ENCODE measurements around the gene FUT3.
"Not testable (repeated sequence)": the region's sequence is repeated elsewhere in the genome, so short reads cannot be mapped to it uniquely, and the experiment has no call there.

The FUT3 gene

DNA sequence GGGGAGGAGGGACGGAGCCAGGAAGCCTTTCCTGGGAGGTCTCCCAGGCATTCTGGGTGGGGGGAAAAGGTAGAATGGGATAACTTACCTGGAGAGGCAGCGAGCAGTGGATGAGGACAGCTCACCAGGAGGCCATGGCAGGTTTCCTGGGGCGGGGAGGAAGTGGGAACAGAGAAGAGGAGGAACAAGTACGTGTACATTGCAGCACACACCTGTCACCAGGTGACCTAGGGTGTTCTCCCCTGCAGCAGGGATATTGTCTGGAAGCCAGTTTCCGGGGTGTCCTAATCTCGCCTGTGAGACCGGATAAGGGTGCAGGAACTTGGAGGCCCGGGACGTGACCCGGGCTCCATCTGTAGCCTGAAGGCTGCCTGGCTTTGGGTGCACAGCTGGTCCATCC lies at the start of gene FUT3:
Gene FUT3, minus strand, starts transcription at position 148 of the 400 bp plus-strand sequence.
- no peak for DNase-seq (ENCODE audit: low read depth in 2 of 2)

DNA sequence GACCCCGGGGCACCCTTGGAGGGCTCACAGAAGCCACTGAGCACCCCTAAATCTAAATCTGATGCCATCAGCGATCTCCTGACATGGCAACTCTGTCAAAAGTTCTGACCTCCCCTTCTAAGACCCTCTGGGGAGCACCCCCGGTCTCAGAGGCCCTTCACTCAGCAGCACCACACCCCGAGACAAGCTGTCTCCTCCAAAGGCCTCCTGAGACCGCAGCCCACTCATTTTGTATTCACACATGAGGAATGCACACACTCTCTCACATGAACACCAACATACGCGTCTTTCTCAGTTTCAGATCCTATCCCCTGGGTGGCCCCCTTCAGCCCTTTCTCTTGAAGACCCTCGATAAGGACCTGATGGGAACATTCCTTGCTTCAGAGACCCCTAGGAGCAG lies 49.7 kb upstream of the FUT3 start:
- no peak for DNase-seq (ENCODE audit: low read depth in 2 of 2)

DNA sequence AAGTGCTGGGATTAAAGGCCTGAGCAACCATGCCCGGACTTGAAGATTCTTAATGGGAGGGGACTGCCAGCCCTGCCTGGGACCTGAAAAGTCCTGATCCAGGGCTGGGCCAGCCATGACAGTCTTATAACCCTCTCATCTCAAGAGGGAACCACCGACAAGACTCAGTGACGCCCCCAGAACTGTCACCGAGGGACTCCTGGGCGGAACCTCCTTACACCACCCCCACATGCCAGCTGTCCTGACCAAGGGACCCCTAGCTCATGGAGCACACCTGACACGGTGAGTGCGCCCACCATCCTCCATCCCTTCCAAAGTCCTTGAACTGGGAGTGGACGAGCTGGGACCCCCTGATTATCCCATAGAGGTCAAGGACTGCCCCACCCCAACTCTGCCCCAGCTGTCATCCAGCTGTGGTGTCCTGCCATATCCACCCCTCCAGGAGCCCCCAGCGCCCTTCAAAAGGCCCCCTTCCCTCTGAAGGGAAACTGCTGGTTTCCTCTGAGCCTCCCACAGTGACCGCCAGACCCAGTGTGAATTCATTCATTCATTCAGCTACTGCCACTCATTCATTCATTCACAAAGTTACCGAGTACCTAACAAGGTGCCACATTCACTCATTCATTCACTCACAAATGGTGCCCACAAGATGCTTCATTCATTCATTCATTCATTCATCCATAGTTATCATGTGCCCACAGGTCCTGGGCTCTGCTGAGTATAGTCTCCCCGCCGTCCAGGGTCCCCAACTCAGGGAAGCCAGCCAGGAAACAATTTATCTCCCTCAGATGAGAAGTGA lies 48.7 kb upstream of the FUT3 start:
- DNase-seq (ENCODE audit: low read depth in 2 of 2) = no peak

DNA sequence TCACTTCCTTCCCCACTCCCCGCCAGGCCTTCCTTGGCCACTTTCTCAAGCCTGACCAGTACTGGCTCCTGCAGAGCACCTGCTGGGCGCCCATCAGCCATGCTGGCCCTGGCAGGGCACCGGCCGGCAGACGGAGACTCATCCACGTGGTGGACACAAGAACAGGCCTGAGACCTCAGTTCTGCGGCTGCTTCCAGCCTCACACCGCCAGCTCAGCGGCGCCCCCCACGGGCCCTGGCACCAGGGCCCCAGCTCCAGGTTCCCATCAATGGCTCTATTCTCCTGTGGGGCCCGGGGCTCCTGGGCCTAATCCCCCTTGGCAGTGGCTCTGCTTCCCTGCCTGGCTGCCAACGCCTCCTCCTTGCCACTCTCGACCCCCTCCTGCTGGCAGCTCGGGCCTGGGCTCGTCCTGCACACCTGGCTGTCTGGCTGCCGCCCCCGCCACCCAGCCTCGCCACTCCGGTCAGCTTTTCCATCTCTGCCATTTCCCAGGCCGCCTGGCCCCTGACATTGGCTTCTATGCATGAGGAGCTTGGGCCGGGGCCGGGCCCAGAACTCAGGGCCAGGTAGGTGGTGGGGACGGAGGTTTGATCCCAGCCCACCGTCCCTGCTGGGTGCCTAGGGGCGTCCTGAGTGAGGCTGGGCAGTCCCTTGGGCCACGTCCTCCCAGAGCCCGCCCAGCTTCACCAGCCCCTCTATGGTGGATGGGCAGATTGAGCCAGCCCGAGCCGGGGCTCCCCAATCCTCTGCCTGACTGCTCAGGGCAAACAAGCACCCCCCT lies 46.1 kb upstream of the FUT3 start:
- no peak for DNase-seq (ENCODE audit: low read depth in 2 of 2)

DNA sequence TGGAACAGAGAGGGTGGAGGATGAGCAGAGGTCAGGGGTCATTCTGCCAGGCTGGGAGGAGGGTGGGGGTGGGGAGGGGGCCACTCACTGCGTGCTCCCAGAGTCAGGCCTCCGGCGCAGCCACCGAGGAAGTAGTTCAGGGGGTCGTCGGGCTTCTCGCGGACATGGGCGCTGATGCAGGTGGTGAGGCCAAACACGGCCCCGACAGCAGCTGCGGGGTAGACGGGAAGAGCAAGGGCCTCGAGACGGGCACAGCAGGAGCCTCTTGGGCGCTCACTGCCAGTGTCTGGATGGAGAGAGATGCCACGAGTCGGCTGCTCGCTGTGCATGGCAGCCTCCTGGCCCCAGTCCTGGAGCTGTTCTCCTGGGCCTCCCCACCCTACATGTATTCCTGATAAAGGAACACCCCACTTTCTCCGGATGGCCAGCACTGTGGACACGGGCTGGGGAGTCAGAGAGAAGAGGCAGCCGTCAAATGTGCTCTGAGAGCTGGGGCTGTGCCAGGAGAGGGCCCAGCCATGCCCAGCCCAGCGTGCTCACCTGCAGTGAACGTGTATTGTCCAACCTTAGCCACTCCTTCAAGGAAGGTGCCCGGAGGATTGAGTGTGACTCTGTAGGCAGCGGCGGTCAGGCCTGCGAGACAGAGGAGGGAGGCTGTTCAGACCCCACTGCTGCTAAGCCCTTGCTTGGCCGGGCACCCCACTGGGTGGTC lies 45.3 kb upstream of the FUT3 start:
- DNase-seq (ENCODE audit: low read depth in 2 of 2) = no peak

DNA sequence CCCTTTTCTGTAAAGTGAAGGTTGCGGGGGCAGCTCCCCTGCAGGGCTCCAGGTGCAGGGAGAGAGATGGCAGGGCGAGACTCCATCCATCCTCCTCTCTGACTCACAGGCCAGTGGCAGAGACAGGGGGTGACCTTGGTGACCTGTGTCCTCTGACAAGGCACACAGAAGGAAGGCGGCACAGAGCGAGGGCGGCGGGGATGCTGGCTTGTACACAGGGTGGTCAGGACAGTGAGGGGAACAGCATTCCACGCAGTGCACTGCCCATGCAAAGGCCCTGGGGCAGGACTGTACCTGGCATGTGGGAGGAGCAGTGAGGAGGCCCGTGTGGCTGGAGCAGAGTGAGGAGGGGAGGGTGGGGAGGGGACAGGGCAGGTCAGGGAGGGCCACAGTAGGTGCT lies 44.6 kb upstream of the FUT3 start:
- DNase-seq (ENCODE audit: low read depth in 2 of 2) = no peak

DNA sequence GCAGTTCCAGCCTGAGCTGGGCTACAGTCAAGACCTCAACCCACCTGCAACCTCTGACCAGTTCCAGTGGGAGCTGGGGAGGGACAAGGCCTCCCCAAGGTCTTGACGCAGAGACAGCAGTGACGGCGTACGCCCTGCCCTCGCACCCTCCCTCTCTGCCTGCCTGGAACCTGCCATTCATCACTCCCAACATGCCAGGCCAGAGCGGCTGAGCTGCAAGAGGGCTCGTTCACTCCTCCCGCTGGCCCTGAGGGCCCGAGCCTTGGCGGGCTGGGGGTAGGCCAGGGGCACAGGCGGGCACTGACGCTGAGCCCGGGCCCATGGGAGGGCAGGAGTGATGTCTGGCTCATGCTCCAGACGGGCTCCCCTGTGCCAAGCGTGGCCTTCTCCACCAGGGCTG lies 44.2 kb upstream of the FUT3 start:
- no peak for DNase-seq (ENCODE audit: low read depth in 2 of 2)

DNA sequence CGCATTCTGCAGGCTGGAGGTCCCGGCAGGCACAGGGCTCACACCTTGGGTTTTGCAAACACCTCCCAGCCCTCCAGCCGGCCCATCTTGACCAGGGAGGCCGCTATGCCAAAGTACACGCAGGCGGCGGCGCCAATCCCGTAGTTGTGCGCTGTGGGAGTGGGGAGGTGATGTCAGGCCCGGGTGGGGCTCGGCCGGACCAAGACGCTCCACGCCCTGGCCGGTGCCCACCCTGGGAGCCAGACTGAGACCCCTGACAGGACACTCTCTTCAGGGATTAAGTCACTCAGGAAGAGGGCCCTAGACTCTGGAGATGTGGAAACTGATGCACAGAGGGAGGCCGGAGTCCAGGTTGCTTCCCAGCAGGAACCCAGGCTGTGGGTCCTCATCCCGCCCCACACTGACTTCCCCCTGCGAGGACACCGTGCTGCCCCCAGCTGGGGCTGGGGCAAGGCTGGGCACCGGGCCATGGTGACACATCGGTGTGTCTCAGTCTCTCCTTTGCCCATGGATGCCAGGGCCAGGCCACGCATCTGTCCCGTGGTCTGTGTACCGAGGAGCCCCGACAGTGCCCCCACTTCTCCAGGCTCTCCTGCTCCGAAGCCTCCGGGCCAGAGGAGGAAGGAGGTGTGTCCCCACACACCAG lies 43.6 kb upstream of the FUT3 start:
- DNase-seq (ENCODE audit: low read depth in 2 of 2) = no peak

DNA sequence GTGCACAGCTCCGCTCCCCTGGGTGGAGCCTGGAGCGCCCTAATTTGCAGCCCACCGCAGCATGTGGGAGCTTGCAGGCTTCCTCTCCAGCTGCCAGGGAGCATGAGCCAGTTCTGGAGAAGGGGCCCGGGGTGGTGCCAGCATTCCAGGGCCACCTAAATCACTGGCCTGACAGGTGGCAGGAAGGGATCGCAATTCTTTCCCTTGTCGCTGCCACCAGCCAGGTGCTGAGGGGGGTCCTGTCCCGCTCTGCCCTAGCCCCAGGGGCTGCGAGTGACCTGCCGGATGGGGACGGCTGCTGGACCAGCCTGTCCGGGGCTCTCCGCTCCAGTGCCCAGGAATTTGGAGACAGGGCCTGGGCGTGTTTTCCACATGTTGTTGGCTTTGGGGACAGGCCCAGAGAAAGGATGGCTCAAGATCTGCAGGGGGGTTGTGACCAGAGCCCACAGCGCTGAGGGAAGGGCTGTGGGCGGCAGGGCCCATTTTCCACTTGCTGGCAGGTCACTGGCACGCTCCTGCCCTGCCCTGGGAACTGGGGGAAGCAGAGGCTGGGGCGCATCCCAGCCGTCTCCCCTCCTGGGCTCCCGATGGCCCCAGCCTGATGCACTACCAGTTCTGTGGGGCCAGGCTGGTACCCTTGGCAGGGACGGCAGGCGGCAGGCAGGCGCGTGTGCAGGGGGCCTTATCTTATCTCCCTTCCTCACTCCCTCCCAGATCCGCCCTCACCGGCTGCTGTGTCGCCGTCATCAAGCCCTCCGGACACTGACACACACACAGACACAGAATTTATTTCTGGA lies 42.9 kb upstream of the FUT3 start:
- no peak for DNase-seq (ENCODE audit: low read depth in 2 of 2)

DNA sequence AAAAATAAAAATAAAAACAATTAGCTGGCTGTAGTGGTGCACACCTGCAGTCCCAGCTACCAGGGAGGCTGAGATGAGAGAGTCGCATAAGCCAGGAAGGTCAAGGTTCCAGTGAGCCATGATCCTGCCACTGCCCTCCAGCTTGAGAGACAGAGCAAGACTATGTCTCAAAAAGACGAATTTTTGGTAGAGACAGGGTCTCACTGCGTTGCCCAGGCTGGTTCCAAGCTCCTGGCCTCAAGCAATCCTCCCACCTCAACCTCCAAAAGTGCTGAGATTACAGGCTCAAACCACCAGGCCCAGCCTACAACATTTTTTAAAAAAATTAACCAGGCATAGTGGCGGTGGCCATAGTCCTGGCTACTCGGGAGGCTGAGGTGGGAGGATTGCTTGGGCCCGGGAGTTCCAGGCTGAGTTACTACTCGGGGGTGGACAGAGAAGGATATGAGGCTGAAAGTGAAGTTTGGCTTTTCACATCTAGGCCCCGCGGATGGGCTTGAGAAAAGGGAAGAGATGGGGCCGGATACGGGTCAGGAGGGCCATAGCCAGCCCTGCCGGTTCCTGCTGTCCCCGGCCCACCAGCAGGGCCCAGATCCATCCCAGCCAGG lies 42.2 kb upstream of the FUT3 start:
- DNase-seq (ENCODE audit: low read depth in 2 of 2) = no peak

DNA sequence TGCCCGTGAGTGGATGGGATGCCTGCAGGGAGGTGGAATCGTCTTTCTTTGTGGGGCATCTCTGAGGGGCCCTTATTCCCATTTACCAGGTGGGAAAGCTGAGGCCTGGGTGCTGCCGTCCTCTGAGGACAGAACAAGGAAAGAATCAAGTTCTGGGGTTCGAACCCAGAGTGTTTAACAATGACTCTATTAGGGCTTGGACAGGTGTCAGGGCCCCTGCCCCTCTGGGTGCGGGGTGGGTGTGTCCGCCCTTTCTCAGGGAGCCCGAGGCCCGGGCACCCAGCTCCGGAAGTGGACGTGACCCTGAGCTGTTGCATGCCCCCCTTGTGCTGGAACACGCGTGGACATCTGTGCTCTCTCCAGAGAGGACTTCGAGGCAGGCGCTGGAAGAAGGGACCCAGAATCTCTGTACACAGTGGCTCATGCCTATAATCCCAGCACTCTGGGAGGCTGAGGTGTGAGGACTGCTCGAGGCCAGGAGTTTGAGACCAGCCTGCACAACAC lies 41.6 kb upstream of the FUT3 start:
- no peak for DNase-seq (ENCODE audit: low read depth in 2 of 2)

DNA sequence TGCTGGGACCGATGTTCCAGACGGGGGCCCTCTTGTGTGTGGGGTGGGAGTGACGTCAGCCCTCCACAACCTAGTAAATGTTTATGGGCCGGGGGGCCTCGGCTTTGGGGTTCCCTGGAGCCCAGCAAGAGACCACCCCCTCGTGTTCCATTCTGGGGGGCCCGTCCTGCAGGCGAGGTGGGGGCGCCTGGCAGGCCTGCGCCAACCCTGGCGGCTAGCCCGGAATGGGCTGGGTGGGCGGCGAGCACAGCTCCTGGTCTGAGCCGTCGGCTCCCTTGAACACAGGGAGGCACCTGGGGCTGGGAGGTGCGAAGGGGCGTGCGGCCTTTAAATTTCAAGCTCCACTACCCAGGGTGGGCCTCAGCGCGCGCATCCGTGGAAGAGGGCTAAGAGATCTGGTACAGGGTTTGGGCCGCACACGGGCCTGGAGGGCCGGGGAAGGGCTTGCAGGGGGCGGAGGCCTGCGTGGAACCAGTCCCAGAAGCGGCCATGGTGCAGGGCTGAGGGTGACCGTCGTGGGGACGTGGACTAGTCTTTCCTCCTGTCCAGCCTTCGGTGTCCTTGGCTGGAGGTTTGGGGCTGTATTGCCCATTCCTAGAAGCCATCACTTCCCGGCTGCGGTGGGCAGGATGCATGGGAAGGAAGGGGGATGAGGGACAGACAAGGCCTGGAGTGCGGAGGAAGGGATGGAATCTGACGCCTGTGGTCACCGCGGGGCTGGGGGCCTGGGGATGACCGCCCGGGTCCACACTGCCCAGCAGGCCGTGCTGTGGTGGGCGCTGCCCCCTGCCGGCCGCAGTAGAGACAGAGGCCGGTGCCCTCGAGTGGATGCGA lies 40.9 kb upstream of the FUT3 start:
- peak in 1 of 2 donors; percentile 9 for DNase-seq (ENCODE audit: low read depth in 2 of 2)

DNA sequence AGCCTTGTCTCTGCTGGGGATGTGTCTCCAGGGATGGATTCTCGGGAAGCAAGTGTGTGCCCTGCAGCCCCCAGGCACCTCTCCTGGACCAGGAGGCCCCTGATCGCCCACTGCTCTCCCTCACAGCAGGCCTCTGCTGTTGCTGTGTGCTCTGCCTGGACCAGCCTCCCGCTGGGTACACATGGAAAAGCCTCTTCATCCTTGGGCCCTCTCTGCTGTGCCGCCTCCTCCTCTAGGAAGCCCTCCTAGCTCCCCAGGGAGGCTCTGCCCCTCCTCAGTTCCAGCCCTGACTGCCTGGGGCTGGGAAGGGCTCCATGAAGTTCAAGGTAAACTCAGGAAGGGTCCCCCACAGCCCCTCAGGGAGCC lies 40.3 kb upstream of the FUT3 start:
- no peak for DNase-seq (ENCODE audit: low read depth in 2 of 2)

DNA sequence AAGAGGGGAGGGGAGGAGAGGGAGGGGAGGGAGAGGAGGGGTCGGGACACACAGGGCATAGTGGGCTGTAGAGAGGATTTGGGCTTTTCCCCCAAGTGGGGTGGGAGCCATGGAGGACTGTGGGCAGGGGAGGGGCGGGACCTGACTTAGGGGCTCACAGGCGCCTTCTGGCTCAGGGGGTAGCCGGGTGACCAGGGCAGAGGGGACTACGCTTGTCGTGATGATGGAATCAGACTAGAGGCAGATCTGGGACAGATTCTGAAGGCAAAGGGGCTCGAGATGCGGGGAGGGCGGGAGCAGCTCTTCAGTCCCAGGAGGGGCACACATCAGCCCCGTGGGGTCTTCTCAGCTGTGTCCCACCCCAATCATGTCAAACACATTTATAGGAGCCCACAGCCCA lies 38.9 kb upstream of the FUT3 start:
- no peak for DNase-seq (ENCODE audit: low read depth in 2 of 2)

DNA sequence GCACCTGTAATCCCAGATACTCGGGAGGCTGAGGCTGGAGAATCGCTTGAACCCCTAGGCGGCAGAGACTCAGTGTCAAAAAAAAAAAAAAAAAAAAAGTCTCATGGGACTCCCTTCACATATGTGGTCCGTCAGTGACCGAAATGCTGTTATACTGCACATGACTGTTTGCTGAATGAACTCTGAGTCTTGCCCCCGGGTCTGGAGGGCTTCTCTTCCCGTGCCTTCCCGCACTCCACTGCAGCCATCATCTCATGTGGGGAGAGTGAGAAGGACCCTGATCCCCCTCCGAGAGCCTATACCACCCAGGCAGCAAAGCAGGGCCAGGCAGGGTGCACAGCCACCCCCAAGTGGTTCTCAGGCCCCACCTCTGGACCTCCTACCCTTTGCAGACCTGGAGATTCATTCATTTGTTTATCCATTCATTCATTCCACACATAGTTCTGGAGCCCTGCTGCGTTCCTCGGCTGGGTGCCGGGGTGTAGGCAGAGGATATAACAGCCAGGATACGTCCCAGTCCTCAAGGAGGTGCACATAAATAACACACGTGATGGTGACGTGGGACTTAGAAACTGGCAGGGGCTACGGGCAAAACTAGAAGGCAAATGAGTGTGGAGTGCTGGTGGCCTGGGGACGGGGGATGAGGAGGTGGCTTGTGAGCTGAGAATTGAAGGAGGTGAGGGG lies 38.2 kb upstream of the FUT3 start:
- DNase-seq (ENCODE audit: low read depth in 2 of 2) = no peak

DNA sequence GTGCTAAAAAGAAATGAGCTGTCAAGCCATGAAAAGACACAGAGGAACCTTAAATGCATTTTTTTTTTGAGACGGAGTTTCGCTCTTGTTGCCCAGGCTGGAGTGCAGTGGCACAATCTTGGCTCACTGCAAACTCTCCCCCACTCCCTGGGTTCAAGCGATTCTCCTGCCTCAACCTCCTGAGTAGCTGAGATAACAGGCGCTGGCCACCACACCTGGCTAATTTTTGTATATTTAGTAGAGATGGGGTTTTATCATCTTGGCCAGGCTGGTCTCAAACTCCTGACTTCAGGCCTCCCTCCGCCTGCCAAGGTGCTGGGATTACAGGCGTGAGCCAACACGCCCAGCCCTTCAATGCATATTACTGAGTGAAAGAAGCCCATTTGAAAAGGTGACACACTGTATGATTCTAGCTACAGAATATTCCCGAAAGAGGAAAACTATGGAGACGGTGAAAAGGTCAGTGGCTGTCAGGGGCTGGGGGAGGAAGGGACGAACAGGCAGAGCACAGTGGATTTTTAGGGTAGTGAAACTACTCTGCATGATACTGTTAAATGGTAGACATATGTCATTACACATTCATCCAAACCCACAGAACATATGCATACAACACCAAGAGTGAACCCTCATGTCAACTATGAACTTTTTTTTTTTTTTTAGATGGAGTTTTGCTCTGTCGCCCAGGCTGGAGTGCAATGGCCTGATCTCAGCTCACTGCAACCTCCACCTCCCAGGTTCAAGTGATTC lies 33.0 kb upstream of the FUT3 start:
- DNase-seq (ENCODE audit: low read depth in 2 of 2) = not testable (repeated sequence)

DNA sequence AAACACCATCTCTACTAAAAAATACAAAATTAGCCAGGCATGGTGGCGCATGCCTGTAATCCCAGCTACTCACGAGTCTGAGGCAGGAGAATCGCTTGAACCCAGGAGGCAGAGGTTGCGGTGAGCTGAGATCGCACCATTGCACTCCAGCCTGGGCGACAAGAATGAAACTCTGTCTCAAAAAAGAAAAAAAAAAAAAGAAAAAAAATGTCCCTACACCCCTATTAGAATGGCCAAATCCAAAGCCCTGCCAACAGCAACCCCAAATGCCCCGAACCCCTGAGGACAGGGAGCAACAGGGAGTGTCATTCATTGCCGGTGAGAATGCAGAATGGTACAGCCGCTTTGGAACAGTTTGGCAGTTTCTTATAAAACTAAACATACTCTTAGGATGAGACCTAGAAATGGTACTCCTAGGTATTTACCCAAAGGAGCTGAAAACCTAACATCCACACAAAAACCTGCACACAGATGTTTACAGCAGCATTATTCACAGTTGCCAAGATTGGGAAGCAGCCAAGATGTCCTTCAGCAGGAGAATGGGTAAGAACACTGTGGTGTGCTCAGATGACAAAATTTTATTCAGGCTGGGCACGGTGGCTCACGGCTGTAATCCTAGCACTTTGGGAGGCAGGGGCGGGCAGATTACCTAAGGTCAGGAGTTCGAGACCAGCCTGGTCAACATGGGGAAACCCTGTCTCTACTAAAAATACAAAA lies 32.1 kb upstream of the FUT3 start:
- not testable (repeated sequence) for DNase-seq (ENCODE audit: low read depth in 2 of 2)

Measured in stimulated activated CD8-positive, alpha-beta memory T cell treated with anti-CD3 and anti-CD28 coated beads, Interleukin-15, amount 100 ng/mL, for 48 hours (primary cell).